ENCODE results near the gene SYT7. TPM values are rescaled to one million over a fixed set of nuclear protein-coding genes. Genes with fewer than 3 reads are reported as not detected.

The SYT7 gene
- total RNA-seq, 2 experiments from 2014 or later = not detected

DNA sequence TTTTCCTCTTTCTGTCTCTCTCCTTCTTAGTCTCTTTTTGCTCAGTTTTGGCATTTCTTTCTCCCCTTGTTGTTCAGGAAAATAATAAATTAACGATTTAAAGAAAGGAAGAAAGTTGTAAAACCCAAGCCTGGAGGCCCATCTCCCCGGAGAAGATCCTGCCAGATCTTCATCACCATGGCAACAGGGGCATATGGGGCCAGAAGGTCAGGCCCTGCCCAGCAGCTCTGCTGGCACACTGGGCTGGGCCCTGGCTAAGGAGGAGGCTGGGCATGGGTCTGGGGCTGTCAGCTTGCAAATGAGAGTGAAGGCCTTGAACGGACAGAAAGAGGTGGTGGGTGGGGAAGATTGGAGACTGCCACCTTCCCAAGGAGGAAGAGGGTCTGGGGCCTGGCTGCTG is 69.5 kb downstream of the SYT7 start:
- POLR2A ChIA-PET = no interaction called here
- Mint-ChIP-seq H3K27me3 (peaks cover 36% of the 10 kb centered on the region), H3K4me3 (no peak overlapping the region), H3K36me3 (no peaks in the 10 kb centered on the region), H3K4me1 (ENCODE audit: low read depth) (peaks cover 8% of the 10 kb centered on the region), H3K9me3 (no peaks in the 10 kb centered on the region), H3K27ac (no peak overlapping the region)
- DNase-seq = no peak
- intact Hi-C loops (cut with micrococcal nuclease) = loop anchor here (10.0 kb wide), 1 partner anchor 113 kb away; no protein-coding TSS in a partner anchor
- CTCF ChIA-PET = interaction anchor here (2.2 to 12.8 kb wide), 2 partner anchors 34 to 65 kb away, joined by 9 to 277 read pairs; a partner anchor contains a TSS

DNA sequence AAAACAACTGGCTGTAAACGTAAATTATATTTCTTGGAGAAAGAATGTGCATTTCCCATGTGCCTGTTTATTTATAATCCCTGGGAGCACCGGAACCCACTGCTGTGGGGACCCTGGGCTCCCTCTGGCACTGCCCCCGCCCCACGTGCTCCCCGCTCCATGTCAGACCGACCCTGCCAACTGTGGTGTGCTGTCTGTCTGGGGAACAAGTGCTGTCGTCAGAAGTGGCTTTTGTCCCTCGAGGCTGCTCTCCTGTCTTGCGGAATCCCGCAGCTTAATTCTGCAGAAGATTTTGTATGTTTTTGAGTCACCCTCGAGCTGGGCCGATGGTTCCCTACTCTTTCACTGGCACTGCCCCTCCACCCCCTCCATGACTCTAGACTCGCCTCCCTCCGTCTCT is 69.9 kb downstream of the SYT7 start:
- POLR2A ChIA-PET = no interaction called here
- Mint-ChIP-seq H3K4me1 (ENCODE audit: low read depth) (peaks cover 8% of the 10 kb centered on the region), H3K27me3 (peaks cover 40% of the 10 kb centered on the region), H3K36me3 (no peaks in the 10 kb centered on the region), H3K4me3 (no peak overlapping the region), H3K9me3 (no peaks in the 10 kb centered on the region), H3K27ac (no peak overlapping the region)
- CTCF ChIA-PET = interaction anchor here (2.2 to 12.8 kb wide), 2 partner anchors 33 to 64 kb away, joined by 9 to 277 read pairs; a partner anchor contains a TSS
- DNase-seq = no peak
- intact Hi-C loops (cut with micrococcal nuclease) = loop anchor here (10.0 kb wide), 1 partner anchor 114 kb away; no protein-coding TSS in a partner anchor

DNA sequence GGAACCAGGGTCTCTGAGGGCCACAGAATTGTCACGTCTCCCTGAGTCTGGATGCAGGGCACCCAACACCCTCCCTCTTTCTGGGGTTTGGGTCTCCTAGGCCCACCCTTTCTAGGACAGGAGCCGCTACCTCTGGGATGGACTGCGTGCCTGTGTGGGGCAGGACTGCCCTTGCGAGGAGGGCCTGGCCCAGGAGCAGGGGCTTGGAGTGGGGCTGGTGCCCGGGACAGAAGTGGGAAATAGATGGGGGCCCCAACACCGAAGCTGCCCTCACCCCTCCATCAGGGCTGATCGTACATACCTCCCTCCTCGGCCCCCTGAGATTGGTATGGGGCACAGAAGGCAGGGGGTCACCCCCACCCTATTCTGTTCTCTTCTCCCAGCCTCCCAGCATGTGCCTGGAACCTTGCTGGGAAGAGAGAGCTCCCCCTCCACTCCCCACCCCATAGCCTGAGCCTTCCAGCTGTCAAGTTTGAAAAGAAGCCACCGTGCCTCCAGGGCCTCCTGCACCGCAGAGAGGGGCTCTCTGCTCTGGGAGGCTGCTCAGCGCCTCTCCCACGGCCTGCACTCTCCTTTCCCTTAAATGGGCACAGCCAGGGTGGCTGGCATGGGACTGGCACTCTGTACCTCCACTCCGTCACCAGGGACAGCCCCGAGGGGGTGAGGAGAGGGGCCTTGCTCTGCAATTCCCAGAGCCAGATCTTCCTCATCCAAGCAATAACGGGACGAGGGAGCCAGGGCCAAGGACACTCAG is 70.5 kb downstream of the SYT7 start:
- ChIA-PET POLR2A (no interaction called here), CTCF (interaction anchor here (1.3 to 12.8 kb wide), 8 partner anchors 7 to 68 kb away, joined by 3 to 277 read pairs (median 10); a partner anchor contains a TSS)
- peaks cover 43% of the 10 kb centered on the region for H3K27me3 Mint-ChIP-seq
- H3K36me3 Mint-ChIP-seq = no peaks in the 10 kb centered on the region
- DNase-seq = no peak
- H3K27ac Mint-ChIP-seq = no peak overlapping the region
- no peak overlapping the region for H3K4me3 Mint-ChIP-seq
- no peaks in the 10 kb centered on the region for H3K9me3 Mint-ChIP-seq
- peaks cover 8% of the 10 kb centered on the region for H3K4me1 Mint-ChIP-seq (ENCODE audit: low read depth)
- intact Hi-C loops (cut with micrococcal nuclease) = loop anchor here (10.0 kb wide), 1 partner anchor 114 kb away; no protein-coding TSS in a partner anchor

DNA sequence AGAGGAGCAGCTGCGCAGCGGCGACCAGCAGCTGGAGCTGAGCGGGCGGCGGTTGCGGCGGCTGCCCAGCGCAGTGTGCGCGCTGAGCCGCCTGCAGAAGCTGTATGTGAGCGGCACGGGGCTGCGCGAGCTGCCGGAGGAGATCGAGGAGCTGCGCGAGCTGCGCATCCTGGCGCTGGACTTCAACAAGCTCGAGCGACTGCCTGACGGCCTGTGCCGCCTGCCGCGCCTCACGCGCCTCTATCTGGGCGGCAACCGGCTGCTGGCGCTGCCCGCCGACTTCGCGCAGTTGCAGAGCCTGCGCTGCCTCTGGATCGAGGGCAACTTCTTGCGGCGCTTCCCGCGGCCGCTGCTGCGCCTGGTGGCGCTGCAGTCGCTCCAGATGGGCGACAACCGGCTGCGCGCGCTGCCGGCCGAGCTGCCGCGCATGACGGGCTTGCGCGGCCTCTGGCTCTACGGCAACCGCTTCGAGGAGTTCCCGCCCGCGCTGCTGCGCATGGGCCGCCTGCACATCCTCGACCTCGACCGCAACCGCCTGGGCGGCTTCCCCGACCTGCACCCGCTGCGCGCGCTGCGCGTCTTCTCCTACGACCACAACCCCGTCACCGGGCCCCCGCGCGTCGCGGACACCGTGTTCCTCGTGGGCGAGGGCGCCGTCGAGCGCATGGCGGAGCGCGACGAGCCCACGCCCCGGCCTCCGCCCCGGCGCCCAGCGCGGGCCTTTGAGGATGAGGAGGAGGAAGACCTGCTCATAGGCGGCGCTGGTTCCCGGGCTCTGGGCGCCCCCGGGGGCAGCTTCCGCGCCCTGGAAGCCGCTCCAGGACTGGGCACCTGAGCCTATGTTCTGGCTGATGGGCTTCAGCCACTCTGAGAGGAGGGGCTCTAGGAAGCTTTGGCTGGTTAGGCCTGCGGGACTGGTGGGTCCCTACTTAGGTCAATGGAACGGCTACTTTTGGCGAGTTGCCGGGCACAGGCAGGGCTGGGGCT is 71.5 kb downstream of the SYT7 start:
- DNase-seq = peak; percentile 84
- peak overlapping the region; percentile 20 for H3K4me3 Mint-ChIP-seq
- no peaks in the 10 kb centered on the region for H3K9me3 Mint-ChIP-seq
- H3K36me3 Mint-ChIP-seq = no peaks in the 10 kb centered on the region
- POLR2A ChIA-PET = no interaction called here
- H3K27ac Mint-ChIP-seq = no peak overlapping the region
- peaks cover 44% of the 10 kb centered on the region for H3K27me3 Mint-ChIP-seq
- H3K4me1 Mint-ChIP-seq (ENCODE audit: low read depth) = peaks cover 8% of the 10 kb centered on the region
- intact Hi-C loops (cut with micrococcal nuclease) = loop anchor here (2.0 to 10.0 kb wide), 2 partner anchors 63 to 115 kb away; no protein-coding TSS in a partner anchor
- CTCF ChIA-PET = interaction anchor here (0.6 to 5.3 kb wide), 13 partner anchors 8 to 129 kb away, joined by 3 to 49 read pairs (median 5); partner anchors contain the start of genes CPSF7 and SDHAF2

DNA sequence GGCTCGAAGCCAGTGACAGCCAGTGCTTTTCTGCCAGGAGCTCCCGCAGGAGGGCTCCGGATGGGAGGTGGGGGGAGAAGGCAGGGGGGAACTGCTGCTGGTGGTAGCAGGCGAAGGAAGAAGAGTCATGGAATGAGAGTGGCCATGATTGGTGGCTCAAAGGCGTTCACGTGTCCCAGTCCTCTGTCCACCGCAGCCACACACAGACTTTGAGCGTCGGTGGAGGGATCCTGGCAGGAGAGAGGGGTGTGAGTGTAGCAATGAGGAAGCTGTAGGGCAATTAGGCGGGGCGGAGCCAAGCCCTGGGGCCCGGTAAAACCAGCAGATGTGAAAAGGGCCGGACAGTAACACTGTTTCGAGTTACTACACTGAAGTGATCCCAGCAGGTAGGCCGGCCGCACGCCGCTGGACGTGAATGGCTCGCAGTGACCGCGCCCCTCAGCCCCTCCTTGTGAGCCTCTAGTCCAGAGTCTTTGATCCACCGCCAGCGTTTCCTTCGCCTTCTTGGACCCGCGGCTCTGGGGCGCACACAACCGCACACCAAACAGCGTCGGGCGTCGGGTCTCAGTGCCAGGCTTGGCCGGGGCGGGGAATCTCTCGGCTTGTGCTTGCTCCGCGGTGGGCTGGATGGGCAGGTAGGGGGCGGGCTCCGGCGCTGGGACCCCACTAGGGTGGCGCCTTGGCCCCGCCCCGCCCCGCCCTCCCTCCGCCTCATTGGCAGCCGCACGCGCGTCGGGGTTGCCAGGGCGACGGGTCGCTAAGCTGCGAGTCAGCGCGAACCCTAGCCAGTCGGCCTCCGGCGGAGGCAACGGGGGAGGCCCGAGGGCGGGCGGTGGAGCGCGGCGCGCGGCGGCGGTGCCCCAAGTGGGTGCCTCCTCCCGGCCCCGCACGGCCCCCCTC is 72.7 kb downstream of the SYT7 start, which contains the start of gene LRRC10B:
Gene LRRC10B, plus strand, starts transcription at position 788 of the 900 bp plus-strand sequence. CDS start 250 bp downstream, outside the sequence.
- peak; percentile 60 for DNase-seq
- intact Hi-C loops (cut with micrococcal nuclease) = loop anchor here (2.0 kb wide), 1 partner anchor 61 kb away; no protein-coding TSS in a partner anchor
- H3K9me3 Mint-ChIP-seq = no peaks in the 10 kb centered on the region
- peaks cover 8% of the 10 kb centered on the region for H3K4me1 Mint-ChIP-seq (ENCODE audit: low read depth)
- ChIA-PET CTCF (interaction anchor here (0.6 to 5.3 kb wide), 11 partner anchors 9 to 130 kb away, joined by 3 to 49 read pairs (median 5); partner anchors contain the start of genes CPSF7 and SDHAF2), POLR2A (no interaction called here)
- H3K4me3 Mint-ChIP-seq = peak within 1 kb of the TSS; percentile 40
- H3K27me3 Mint-ChIP-seq = peaks cover 40% of the 10 kb centered on the region
- H3K27ac Mint-ChIP-seq = no peak within 1 kb of the TSS
- no peaks in the 10 kb centered on the region for H3K36me3 Mint-ChIP-seq

DNA sequence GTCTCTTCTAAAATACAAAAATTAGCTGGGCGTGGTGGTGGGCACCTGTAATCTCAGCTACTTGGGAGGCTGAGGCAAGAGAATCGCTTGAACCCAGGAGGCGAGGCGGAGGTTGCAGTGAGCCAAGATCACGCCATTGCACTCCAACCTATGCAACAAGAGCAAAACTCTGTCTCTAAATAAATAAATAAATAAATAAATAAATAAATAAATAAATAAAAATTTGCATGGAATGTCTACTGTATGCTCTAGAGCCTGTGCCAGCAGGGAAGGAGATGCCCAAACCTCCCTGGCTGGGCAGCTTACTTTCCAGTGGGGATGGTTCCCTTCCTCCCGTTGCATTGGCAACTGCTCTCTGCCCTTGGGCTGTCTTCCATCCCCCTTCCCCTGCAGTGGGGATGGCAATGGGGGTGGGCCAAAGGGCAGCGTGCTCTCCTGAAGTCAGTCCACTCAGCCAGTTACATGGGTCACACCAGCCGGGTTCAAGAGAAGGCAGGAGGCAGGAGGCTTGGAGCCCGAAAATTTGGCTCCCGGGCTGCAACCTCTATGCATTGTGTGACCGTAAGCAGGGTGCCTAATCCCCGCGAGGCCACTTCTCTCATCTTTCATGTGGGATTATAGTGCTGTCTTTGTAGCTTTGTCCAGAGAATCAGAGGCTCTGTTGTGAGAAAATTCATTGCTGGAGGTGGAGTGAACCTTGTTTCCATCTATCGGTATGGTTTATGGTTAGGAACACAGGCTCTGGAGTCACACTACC is 73.7 kb downstream of the SYT7 start:
- Mint-ChIP-seq H3K4me1 (ENCODE audit: low read depth) (peaks cover 8% of the 10 kb centered on the region), H3K4me3 (no peak overlapping the region), H3K27me3 (peaks cover 37% of the 10 kb centered on the region), H3K9me3 (no peaks in the 10 kb centered on the region), H3K36me3 (no peaks in the 10 kb centered on the region), H3K27ac (no peak overlapping the region)
- POLR2A ChIA-PET = no interaction called here
- CTCF ChIA-PET = interaction anchor here (0.6 to 5.3 kb wide), 4 partner anchors 10 to 61 kb away, joined by 3 to 49 read pairs (median 18); no protein-coding TSS in a partner anchor
- intact Hi-C loops (cut with micrococcal nuclease) = no loop called here
- no peak for DNase-seq

DNA sequence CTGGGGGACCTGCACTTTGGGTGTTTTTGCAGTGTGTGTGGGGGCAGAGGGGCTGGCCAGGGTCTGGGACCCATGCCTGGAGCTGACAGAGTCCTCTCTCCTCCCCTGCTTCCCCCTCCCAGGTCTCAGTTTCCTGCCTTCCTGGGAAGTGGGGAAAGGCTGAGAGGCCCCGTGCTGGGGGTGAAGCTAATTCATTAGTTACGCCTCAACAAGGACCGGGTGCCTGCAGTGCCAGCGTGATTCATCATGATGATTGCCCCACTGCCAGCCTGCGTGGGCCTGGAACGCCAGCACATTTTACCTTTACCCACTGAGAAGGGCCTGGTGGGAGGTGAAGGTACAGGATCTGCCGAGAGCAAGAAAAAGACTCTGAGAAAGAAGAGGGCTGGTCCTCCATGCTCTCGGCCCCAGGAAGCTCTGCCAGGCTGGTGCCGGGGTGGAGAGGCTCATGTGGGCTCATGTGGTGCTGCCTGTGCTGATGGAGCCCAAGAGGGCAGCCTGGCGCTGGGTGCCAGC is 75.2 kb downstream of the SYT7 start:
- Mint-ChIP-seq H3K27ac (no peak overlapping the region), H3K9me3 (no peaks in the 10 kb centered on the region), H3K4me3 (no peak overlapping the region), H3K4me1 (ENCODE audit: low read depth) (peaks cover 8% of the 10 kb centered on the region), H3K27me3 (peaks cover 31% of the 10 kb centered on the region), H3K36me3 (no peaks in the 10 kb centered on the region)
- CTCF ChIA-PET = interaction anchor here (5.3 kb wide), 1 partner anchor 12 kb away, joined by 49 read pairs; no protein-coding TSS in a partner anchor
- POLR2A ChIA-PET = no interaction called here
- DNase-seq = no peak
- intact Hi-C loops (cut with micrococcal nuclease) = no loop called here

DNA sequence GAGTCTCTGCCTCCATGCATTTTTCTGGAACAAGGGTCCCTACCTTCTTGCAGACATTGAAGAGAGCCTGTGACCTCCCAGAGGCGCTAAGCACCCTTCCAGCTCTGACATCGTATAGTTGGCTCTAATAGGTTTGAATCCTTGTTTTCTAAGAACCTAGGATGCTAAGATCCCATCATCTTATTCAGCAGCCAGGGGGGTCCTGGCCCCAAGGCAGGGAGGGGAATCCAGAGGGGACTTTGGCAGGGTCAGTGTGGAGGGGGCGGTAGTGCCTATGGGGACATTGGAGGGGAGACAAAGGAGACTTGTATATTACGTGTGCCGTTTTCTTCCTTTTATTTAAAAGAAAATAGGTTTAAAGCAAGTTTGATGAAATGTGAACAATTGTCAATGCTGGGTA is 75.8 kb downstream of the SYT7 start:
- CTCF ChIA-PET = interaction anchor here (5.3 kb wide), 1 partner anchor 12 kb away, joined by 49 read pairs; no protein-coding TSS in a partner anchor

DNA sequence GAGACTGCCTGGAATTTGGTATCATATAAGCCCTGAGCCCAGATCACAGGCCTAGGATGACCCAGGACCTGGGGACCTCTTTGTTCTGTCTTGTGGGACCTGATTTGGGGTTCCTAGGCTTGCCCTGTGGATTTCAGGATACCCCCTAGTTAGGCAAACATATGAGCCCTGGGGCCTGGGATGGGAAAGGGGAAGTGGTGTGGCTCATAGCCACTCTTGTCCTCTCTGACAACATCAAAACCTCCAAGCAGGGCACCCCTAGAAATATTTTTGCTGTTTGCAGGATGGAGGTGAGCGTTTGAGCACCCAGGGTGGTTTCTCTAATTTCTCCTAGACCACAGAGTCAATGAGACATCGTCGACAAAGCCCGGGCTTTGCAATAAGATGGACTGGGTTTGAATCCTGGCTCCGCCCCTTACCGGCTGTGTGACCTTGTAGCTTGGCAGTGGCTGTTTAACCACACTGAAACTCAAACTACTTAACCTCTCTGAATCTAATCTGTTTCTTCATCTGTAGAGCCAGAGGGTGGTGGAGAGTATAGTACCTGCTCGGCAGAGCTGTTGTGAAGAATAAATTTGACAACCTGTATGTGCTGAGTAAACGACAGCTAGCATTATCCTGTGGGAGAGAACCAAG is 77.6 kb downstream of the SYT7 start:
- ChIA-PET CTCF (interaction anchor here (1.4 to 1.9 kb wide), 2 partner anchors 13 to 26 kb away, joined by 4 to 9 read pairs; no protein-coding TSS in a partner anchor), POLR2A (no interaction called here)
- Mint-ChIP-seq H3K27me3 (peaks cover 26% of the 10 kb centered on the region), H3K36me3 (no peaks in the 10 kb centered on the region), H3K4me3 (no peak overlapping the region), H3K27ac (no peak overlapping the region), H3K4me1 (ENCODE audit: low read depth) (peaks cover 7% of the 10 kb centered on the region), H3K9me3 (no peaks in the 10 kb centered on the region)
- no peak for DNase-seq
- intact Hi-C loops (cut with micrococcal nuclease) = no loop called here

More for the DNA sequence above, 75.8 kb downstream of the SYT7 start:
- no peaks in the 10 kb centered on the region for H3K36me3 Mint-ChIP-seq
- no peak for DNase-seq
- H3K4me3 Mint-ChIP-seq = no peak overlapping the region
- no peak overlapping the region for H3K27ac Mint-ChIP-seq
- no peaks in the 10 kb centered on the region for H3K9me3 Mint-ChIP-seq
- H3K4me1 Mint-ChIP-seq (ENCODE audit: low read depth) = peaks cover 8% of the 10 kb centered on the region
- peaks cover 27% of the 10 kb centered on the region for H3K27me3 Mint-ChIP-seq
- POLR2A ChIA-PET = no interaction called here
- intact Hi-C loops (cut with micrococcal nuclease) = no loop called here

DNA sequence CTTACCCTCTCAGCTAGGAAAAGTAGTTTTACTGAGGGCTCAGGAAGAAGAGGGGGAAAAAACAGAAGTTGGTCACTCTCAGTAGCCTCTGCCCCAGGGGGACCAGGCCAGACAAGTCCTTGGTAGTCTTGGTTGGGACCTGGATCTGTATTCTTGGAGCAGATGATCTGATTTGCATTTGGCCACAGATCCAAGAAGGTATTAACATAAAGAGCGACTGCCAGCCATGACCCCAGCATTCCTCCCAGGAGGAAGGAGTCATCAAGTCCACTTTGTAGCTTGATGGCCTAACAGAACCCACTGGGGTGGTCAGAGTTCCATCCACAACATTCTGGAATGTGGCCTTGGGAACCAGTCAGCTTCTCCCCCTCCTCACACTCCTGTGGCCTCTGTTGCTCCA is 78.4 kb downstream of the SYT7 start:
- Mint-ChIP-seq H3K4me3 (no peak overlapping the region), H3K9me3 (no peaks in the 10 kb centered on the region), H3K4me1 (ENCODE audit: low read depth) (no peaks in the 10 kb centered on the region), H3K36me3 (no peaks in the 10 kb centered on the region), H3K27ac (no peak overlapping the region), H3K27me3 (peaks cover 19% of the 10 kb centered on the region)
- POLR2A ChIA-PET = no interaction called here
- CTCF ChIA-PET = interaction anchor here (0.7 to 1.9 kb wide), 4 partner anchors 14 to 68 kb away, joined by 3 to 9 read pairs (median 4); no protein-coding TSS in a partner anchor
- no peak for DNase-seq
- intact Hi-C loops (cut with micrococcal nuclease) = no loop called here

Data from activated CD4-positive, alpha-beta memory T cell treated with anti-CD3 and anti-CD28 coated beads for 36 hours (primary cell).